ENCODE measurements around the gene DKKL1.

DKKL1 gene

DNA sequence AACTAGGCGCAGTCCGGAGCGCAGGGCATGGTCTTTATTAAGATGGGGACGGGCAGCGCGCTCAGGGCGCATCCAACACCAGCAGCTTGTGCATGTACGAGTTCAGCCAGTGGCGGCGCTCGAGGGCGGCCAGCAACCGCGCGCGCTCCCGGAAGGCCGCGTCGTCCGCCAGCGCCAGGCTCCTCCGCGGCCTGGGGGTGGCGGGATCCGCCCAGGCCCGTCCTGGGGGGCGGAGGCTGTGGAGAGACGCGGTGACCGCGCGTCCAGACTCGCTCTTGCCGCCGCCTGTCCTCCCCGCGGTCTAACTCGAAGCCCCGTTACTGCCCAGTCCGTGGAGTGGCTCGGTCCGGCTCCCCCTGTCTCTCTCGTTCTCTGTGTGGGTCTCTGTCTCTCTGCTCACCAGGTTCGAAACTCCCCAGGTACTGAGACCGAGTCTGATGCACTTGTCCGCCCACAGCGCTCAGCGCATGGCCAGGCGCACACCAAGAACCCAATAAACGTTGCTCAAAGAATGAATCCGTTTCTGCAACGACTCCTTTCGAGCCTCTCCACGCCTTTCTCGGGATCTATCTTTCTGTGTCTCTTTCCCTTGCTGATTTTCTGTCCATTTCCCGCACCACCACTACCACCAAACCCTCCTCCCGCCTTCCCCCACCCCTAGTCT is 58.9 kb downstream of the DKKL1 start:
- DNase-seq (ENCODE audit: low read depth, low spot score) = no peak

DNA sequence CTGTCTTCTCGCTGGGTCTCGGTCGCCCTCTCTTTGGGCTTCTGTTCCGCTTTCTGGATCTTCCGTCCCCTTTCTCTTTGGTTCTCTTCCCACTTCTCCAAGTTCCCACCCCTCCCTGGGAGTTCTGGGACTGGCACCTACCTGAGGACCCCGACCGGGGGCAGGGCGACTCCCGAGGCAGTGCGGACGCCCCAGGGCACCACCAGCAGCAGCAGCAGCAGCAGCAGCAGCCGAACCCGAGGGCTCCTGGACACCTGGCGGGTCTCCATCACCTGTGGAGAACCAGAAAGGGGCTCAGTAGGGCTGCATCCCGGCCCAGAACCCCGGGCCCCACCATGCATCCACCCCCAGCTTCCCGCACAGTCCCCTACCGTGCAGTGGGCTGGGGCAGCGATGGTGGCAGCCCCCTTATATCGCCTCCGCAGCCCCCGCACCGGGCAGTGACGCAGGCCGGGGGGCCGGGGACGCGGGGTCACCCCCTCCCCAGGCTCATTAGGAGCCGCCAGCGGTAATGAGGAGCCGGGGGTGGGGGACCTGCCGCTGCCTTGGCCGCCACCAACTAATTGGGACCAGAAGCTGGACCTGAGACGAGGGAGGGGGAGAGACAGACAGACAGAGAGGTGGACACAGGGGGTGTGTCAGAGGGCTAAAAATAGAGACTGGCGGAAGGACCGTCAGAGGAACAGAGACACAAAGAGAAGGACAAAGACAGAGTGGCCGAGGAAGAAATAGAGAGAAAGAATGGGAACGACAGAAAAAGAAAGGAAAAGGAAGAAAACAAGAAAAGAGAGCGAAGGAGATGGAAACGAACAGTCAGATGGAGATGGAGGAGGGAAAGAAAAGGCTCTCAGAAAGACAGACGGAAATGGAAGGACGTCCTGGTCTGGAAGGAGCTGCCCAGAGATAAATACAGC is 59.7 kb downstream of the DKKL1 start, which contains the start of gene PTH2:
Gene PTH2, minus strand, starts transcription at position 371 of the 914 bp plus-strand sequence. Its CDS starts 102 bp downstream, at position 269.
- DNase-seq (ENCODE audit: low read depth, low spot score) = no peak

DNA sequence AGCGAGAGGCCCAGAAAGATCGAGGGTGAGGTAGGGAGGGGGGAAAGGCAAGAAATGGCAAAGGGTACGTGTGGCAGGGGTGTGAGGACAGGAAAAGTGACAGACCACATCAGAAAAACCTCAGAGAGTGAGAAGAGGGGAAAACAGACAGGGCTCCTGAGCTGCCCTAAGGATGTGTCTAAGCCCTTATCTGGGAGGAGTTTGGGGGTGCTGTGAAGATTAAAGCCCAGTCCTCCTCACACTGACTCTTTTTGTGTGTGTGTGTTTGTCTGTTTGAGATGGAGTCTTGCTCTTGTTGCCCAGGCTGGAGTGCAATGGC is 60.3 kb downstream of the DKKL1 start:
- DNase-seq (ENCODE audit: low read depth, low spot score) = no peak
